Spleen (tissue), 7 donors: ENCODE measurements around the gene LRRC51.

ENCODE experiments used
- POLR2AphosphoS5 ChIP-seq, 3 donors: sonication (generic); formaldehyde crosslinking; IDR thresholded peaks; one replicate each; pipeline ENCODE4 v1.5.1; 2017; ENCODE audit warnings: antibody characterized with exemption in 3 of 3
- TF ChIP-seq, protein P1 (sequence below), 11 experiments: fragments of 200-600 bp in 7 of 11; fragments of 450-650 bp in 4 of 11; sonication (generic) in 4 of 11; IDR thresholded peaks in 8 of 11; conservative IDR thresholded peaks in 3 of 11; 1 replicate in 7 of 11; 2 replicates in 4 of 11; pipeline versions ENCODE4 v1.4.0 to v1.8.0; 2016 to 2021; ENCODE audit warnings: antibody characterized with exemption in 11 of 11, inconsistent platforms in 4 of 11, mild to moderate bottlenecking in 1 of 11
- donor health status: DM: no; HTN: no; CAD: no; lungs with moderate emphysema.
- donor health status: DM: no; HTN: no; CAD: no.
- donor health status: DM: no; HTN: no; CAD: no.

DNA sequence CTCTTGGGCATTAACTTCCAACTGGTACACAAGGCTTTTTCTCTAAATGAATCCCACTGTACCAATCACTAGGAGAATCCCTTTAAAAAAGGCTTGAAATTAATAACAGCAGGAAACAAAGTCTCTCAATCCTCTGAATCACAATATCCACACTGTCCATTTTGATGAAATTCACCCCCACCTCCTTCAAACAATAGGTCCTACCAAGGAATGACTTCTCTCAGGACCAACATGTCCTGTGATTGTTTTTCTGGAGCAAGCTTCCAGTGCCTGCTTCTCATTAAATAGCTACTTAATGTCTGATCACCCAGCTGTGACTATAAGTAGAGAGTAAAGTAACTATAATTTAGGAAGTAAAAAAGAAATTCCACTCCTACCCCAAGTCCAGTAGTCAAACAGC, 13.4 kb upstream of the LRRC51 start:
- TF ChIP-seq, protein P1, sequence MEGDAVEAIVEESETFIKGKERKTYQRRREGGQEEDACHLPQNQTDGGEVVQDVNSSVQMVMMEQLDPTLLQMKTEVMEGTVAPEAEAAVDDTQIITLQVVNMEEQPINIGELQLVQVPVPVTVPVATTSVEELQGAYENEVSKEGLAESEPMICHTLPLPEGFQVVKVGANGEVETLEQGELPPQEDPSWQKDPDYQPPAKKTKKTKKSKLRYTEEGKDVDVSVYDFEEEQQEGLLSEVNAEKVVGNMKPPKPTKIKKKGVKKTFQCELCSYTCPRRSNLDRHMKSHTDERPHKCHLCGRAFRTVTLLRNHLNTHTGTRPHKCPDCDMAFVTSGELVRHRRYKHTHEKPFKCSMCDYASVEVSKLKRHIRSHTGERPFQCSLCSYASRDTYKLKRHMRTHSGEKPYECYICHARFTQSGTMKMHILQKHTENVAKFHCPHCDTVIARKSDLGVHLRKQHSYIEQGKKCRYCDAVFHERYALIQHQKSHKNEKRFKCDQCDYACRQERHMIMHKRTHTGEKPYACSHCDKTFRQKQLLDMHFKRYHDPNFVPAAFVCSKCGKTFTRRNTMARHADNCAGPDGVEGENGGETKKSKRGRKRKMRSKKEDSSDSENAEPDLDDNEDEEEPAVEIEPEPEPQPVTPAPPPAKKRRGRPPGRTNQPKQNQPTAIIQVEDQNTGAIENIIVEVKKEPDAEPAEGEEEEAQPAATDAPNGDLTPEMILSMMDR (IDR thresholded peaks at IDR 0.05 in 8 of 11, conservative IDR thresholded peaks at IDR 0.05 in 3 of 11): no peak
- no peak for TF ChIP-seq POLR2AphosphoS5 (IDR thresholded peaks at IDR 0.05)
